ENCODE data around the gene CLASP1.
"Not testable (repeated sequence)": the region's sequence is repeated elsewhere in the genome, so short reads cannot be mapped to it uniquely, and the experiment has no call there.

CLASP1 gene

DNA sequence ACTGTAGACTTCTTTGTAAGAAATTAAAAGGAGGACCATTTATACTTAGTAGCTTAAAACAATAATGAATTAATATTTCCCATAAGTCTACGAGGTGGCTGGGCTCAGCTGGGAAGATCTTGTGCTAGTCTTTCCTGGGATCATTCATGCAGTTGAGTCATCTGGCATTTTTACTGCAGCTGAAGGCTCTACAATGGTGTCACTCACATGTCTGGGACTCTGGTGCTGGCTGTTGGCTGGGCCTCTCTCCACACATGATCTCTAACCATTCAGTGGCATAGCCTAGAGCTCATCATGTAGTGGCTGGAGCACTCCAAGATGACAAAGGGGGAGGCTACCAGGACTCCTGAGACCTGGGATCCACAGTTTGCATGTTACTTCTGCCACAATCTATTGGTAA lies 35.5 kb downstream of the CLASP1 start:
- no peak for DNase-seq (ENCODE audit: low read depth)

- DNase-seq (ENCODE audit: low read depth) = no peak
Measured at GRCh38 chr2:121613152-121613551, 36.1 kb downstream of the CLASP1 start.

GRCh38 chr2:121611730-121612705 lies 37.2 kb downstream of the CLASP1 start:
- DNase-seq (ENCODE audit: low read depth) = no peak

GRCh38 chr2:121611048-121611649 lies 38.1 kb downstream of the CLASP1 start:
- not testable (repeated sequence) for DNase-seq (ENCODE audit: low read depth)

GRCh38 chr2:121610487-121610874 lies 38.8 kb downstream of the CLASP1 start:
- not testable (repeated sequence) for DNase-seq (ENCODE audit: low read depth)

- no peak for DNase-seq (ENCODE audit: low read depth)
Measured at GRCh38 chr2:121608967-121609366, 40.3 kb downstream of the CLASP1 start.

- DNase-seq (ENCODE audit: low read depth) = no peak
Measured at GRCh38 chr2:121608367-121608766, 40.9 kb downstream of the CLASP1 start.

DNA sequence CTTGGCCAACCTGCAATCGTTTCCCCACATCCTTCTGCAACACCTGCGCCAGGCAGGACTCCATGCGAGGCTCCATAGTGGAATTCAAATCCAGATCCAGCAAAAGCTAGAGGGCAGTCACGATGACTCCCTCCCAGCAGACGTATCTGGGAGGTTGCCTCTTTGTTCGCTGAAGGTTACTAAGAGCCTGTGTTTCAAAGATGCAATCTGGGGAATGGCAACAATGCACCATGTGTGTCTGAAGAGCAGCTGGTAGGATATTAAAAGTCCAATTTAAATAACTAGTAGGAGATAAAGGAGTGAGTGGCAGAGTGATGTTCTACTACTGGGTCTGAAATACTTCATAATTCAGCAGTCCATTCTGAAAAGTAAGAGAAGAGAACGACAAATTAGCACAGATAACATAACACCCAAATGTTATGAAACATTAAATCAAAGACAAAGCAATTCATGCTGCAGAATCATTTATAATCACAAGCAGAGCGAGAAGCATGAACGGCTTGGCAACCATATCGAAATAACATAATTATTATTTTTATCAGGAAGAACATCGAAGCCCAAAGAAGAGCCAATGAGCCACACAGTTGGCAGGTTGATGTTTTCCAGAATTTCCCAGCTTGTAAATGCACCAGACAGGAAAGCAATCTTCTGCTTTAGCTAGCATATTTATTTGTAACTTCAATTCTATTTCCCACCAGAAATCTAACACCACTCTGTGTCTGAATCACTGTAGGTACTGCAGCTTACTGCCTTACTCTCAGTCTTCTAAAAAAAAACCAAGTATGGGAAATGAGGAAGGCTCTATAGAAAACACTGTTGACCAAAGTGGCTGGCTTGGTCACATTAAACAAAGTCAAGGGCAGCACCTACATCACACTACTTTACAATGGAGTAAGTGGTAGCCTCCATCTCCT lies 43.2 kb downstream of the CLASP1 start:
- DNase-seq (ENCODE audit: low read depth) = no peak

DNA sequence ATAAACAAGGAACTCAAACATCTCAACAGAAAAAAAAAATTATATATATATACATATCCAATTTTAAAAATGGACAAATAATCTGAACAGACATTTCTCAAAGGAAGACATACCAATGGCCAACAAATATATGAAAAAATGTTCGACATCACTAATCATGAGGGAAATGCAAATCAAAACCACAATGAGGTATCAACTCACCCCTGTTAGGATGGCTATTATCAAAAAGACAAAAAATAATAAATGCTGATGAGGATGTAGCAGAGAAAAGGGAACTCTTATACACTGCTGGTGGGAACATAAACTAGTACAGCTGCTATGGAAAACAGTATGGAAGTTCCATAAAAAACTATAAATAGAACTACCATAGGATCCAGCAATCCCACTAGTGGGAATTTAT lies 46.1 kb downstream of the CLASP1 start:
- no peak for DNase-seq (ENCODE audit: low read depth)

DNA sequence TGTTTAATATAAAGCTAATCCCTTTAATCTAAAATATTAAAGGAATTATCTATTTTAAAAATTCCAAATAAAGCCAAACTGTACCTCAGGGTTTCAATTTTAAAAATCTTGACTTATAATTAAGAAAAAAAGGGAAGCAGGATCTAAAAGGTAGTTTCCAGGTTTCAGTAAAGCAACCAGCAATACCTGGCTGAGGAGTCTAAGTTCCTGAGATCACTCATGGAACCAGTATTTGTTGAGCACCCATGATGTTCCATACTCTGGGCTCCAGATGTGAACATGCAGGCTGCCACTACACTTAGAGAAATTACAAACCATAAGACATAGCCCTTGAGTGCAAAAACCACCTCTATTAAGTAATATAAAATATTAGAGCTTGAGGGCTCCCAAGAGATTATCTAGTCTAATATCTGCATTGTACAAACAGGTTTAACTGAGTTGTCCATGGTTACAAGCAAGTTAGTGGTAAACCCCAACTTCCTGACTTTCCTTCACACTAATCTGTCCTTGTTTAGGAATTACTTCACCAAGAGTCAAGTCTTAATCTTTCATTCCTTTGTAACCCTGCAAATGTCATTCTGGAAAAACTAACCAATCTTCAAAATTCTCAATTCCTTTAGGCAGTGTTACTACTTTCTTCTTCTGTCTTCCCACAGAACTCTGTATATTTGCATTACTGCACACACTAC lies 49.2 kb downstream of the CLASP1 start:
- DNase-seq (ENCODE audit: low read depth) = peak; percentile 51

DNA sequence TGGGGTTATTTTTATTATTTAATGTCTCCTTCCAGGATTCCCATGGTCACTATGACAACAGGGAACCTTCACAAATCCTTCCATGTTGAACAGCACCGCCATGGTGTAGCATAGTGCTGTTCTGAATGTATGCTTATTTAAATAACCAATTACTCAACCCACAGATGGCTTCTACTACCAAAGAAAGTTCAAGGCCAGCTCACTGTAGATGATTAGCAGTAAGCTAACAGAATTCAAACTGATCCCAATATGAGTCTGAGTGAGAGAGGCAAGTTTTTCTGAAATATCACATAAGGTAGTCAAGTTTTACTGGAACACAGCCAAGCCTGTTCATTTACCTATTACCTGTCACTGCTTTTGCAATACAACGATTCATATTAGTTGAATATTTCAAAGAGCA lies 51.2 kb downstream of the CLASP1 start:
- no peak for DNase-seq (ENCODE audit: low read depth)

GRCh38 chr2:121596221-121597080 lies 52.8 kb downstream of the CLASP1 start:
- peak; percentile 67 for DNase-seq (ENCODE audit: low read depth)

GRCh38 chr2:121595012-121595891 lies 54.0 kb downstream of the CLASP1 start:
- DNase-seq (ENCODE audit: low read depth) = no peak

DNA sequence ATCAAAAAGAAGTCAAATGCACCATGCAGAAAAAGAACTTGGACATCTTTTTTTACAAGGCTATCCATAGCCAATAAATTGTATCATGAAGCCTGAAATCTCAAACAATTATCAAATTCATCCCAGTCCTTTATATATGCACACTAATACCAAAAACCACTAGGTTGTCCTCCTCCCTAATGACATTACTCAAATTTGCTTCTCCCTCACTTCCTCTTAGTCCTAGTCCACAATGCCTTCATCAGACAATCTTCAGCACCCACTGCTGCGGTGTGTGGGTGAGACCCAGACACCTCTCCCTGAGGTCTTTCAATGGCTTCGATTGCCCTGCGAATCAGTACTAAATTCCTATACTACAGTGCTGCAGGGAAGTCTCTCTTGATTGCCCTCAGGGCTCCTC lies 58.1 kb downstream of the CLASP1 start:
- DNase-seq (ENCODE audit: low read depth) = no peak

- DNase-seq (ENCODE audit: low read depth) = no peak
Measured at GRCh38 chr2:121588357-121588756, 60.9 kb downstream of the CLASP1 start.

- no peak for DNase-seq (ENCODE audit: low read depth)
Measured at GRCh38 chr2:121587131-121587530, 62.1 kb downstream of the CLASP1 start.

GRCh38 chr2:121584741-121585140 lies 64.5 kb downstream of the CLASP1 start:
- no peak for DNase-seq (ENCODE audit: low read depth)

GRCh38 chr2:121583555-121583954 lies 65.7 kb downstream of the CLASP1 start:
- DNase-seq (ENCODE audit: low read depth) = no peak

DNA sequence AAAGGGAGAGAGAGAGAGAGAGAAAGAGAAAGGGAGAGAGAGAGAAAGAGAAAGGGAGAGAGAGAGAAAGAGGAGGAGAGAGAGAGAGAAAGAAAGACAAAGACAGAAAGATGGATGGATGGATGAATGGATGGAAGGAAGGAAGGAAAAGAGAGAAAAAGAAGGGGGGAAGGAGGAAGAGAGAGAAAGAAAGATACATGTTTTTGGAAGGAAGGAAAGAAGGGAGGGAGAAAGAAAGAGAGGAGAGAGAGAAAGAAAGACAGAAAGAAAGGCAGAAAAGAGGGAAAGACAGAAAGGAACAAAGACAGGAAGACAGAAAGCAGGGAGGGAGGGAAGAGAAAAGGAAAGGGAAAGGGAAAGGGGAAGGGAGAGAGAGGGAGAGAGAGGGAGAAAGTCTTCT lies 67.0 kb downstream of the CLASP1 start:
- no peak for DNase-seq (ENCODE audit: low read depth)

DNA sequence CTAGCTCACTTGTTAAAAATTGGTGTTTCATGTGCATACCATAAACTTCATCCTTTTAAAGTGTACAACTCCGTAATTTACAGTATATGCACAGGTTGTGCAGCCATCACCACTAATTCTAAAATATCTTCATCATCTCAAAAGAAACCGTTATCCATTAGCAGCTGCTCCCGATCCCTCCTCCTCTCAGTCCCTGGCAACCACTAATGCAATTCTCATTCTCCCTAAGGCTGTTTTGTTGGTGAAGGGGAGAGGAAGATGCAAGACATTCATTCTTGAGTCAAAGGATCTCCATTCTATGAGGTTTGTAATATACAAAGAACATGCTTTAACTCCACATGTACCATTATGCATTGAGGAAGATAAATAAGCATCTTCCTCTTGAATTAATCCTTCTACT lies 70.0 kb downstream of the CLASP1 start:
- DNase-seq (ENCODE audit: low read depth) = no peak

Data from amniotic epithelial cell (primary cell).